Vagina (tissue), 2 donors: ENCODE measurements around the gene SENP5. TPM values are rescaled to one million over a fixed set of nuclear protein-coding genes. Genes with fewer than 3 reads are reported as not detected.

ENCODE experiments used
- DNase-seq, 2 donors: peaks; one replicate each; pipeline ENCODE4 v3.0.0-alpha.2; 2017; ENCODE audit errors: extremely low spot score in 2 of 2
- H3K27ac ChIP-seq: fragments of 200-600 bp; sonication (generic); one replicate; pipeline ENCODE4 v1.5.1; 2019
- H3K27me3 ChIP-seq: fragments of 200-600 bp; sonication (generic); one replicate; pipeline ENCODE4 v1.5.1; 2019
- H3K36me3 ChIP-seq, 2 donors: fragments of 200-600 bp; sonication (generic); one replicate each; pipeline ENCODE4 v1.5.1; 2017 to 2019
- H3K4me1 ChIP-seq: fragments of 200-600 bp; sonication (generic); one replicate; pipeline ENCODE4 v1.5.1; 2019
- H3K4me3 ChIP-seq, 2 donors: fragments of 200-600 bp; sonication (generic); 1 replicate in 1 of 2; 2 replicates in 1 of 2; pipeline ENCODE4 v1.5.1; 2016 to 2019
- H3K9me3 ChIP-seq: fragments of 200-600 bp; sonication (generic); one replicate; pipeline ENCODE4 v1.5.1; 2019
- POLR2A ChIP-seq, 2 donors: fragments of 450-650 bp; IDR thresholded peaks; one replicate each; pipeline ENCODE4 v1.6.1; 2017; ENCODE audit warnings: antibody characterized with exemption in 2 of 2, mild to moderate bottlenecking in 2 of 2, moderate library complexity in 2 of 2
- POLR2AphosphoS5 ChIP-seq, 2 donors: sonication (generic); formaldehyde crosslinking; IDR thresholded peaks; one replicate each; pipeline ENCODE4 v1.9.0; 2017; ENCODE audit warnings: antibody characterized with exemption in 2 of 2, mild to moderate bottlenecking in 2 of 2, low read depth in 1 of 2; ENCODE audit not compliant: insufficient read depth in 1 of 2
- intact Hi-C: fragments of 100-400 bp; cut with DNase I; formaldehyde crosslinking; loops from one replicate; pipeline ENCODE4 v1.15.1; 2023
- total RNA-seq: library from RNA; depleted of rRNA; stranded (reverse); fragments of >200 nt; gene quantifications from one replicate; pipeline ENCODE4 v1.2.3, GENCODE V29; 2016
- TF ChIP-seq, protein P1 (sequence below), 3 experiments: fragments of 450-650 bp in 2 of 3; fragments of 200-600 bp in 1 of 3; sonication (generic) in 1 of 3; IDR thresholded peaks; one replicate each; pipeline ENCODE4 v1.5.1; 2017 to 2019; ENCODE audit warnings: antibody characterized with exemption in 3 of 3, mild to moderate bottlenecking in 2 of 3, moderate library complexity in 2 of 3

SENP5 gene
- total RNA-seq, 1 donor from 2014 or later = 50.6 TPM

DNA sequence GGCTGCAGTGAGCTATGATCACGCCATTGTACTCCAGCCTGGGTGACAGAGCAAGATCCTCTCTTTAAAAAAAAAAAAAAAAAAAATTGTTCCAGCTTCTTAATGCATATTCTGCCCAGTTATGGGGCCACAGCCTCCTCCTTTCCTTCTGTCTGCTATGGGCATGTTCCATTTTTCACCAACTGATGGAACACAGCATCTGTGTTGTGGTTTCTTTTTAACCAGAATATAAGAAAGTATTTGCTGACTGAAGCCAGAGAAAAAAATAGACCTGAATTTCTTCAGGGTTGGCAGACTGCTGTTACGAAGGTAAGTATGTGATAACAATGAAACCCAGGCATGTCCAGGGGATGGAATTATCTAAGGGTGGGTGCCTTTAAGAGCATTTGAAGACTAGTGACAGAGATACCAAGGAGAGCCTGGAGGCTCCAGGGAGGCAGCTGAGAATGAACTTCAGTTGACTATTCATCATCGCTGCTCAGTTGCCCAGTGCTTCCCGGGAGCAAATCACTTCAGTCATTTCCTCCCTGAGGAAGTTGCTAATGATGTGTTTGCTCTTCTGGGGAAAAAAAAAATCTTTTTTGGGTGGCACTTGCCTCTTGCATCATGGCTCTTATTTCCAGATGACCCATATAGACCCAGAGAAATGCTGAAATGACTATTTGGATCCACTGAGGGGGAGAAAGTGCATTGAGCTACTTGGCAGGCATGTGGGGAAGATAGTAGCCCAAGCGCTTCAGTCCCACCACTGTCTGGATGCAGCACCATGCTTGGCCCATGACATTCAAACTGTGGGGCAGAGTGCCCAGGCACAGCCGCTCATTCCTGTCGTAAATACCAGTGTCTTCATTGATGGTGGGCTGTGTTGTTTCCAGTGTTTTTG, 60.1 kb downstream of the SENP5 start:
- no peak overlapping the region for H3K4me3 ChIP-seq
- peaks cover 0 to 48% of the 10 kb centered on the region in 2 donors for H3K36me3 ChIP-seq
- no peak for DNase-seq
- H3K4me1 ChIP-seq = no peaks in the 10 kb centered on the region
- no peaks in the 10 kb centered on the region for H3K9me3 ChIP-seq
- intact Hi-C loops = no loop called here
- H3K27ac ChIP-seq = no peak overlapping the region
- H3K27me3 ChIP-seq = no peaks in the 10 kb centered on the region
- TF ChIP-seq, protein P1, sequence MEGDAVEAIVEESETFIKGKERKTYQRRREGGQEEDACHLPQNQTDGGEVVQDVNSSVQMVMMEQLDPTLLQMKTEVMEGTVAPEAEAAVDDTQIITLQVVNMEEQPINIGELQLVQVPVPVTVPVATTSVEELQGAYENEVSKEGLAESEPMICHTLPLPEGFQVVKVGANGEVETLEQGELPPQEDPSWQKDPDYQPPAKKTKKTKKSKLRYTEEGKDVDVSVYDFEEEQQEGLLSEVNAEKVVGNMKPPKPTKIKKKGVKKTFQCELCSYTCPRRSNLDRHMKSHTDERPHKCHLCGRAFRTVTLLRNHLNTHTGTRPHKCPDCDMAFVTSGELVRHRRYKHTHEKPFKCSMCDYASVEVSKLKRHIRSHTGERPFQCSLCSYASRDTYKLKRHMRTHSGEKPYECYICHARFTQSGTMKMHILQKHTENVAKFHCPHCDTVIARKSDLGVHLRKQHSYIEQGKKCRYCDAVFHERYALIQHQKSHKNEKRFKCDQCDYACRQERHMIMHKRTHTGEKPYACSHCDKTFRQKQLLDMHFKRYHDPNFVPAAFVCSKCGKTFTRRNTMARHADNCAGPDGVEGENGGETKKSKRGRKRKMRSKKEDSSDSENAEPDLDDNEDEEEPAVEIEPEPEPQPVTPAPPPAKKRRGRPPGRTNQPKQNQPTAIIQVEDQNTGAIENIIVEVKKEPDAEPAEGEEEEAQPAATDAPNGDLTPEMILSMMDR (IDR thresholded peaks at IDR 0.05) = no peak
- TF ChIP-seq POLR2A (IDR thresholded peaks at IDR 0.05) = no peak
- no peak for TF ChIP-seq POLR2AphosphoS5 (IDR thresholded peaks at IDR 0.05; ENCODE audit: insufficient read depth in 1 of 2, low read depth in 1 of 2)

DNA sequence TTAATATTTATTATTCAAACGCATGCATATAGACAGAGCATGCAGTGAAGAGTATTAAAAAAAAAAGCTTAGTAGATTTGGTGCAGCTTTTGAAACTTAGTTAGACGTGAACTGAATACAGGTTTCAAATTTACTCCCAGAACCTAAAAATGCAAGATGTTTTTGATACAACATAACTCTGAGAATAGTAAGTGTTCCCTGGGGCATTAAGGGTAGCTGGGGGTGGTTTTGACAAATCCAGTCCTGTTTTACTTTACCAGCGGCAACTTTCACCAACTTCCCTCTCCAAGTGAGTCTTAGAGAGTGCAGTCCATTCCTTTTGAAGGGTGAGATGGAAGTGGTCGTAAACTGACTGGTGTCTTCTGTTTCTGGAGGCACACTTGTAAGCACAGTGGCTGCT, 63.4 kb downstream of the SENP5 start:
- TF ChIP-seq POLR2A (IDR thresholded peaks at IDR 0.05) (no peak), POLR2AphosphoS5 (IDR thresholded peaks at IDR 0.05; ENCODE audit: insufficient read depth in 1 of 2, low read depth in 1 of 2) (no peak)
- TF ChIP-seq, protein P1 (IDR thresholded peaks at IDR 0.05) = no peak
- no peak for DNase-seq
- no peak overlapping the region for H3K4me3 ChIP-seq
- H3K9me3 ChIP-seq = no peaks in the 10 kb centered on the region
- intact Hi-C loops = no loop called here
- no peak overlapping the region for H3K27ac ChIP-seq
- H3K4me1 ChIP-seq = no peaks in the 10 kb centered on the region
- peaks cover 0 to 69% of the 10 kb centered on the region in 2 donors for H3K36me3 ChIP-seq
- H3K27me3 ChIP-seq = no peaks in the 10 kb centered on the region

DNA sequence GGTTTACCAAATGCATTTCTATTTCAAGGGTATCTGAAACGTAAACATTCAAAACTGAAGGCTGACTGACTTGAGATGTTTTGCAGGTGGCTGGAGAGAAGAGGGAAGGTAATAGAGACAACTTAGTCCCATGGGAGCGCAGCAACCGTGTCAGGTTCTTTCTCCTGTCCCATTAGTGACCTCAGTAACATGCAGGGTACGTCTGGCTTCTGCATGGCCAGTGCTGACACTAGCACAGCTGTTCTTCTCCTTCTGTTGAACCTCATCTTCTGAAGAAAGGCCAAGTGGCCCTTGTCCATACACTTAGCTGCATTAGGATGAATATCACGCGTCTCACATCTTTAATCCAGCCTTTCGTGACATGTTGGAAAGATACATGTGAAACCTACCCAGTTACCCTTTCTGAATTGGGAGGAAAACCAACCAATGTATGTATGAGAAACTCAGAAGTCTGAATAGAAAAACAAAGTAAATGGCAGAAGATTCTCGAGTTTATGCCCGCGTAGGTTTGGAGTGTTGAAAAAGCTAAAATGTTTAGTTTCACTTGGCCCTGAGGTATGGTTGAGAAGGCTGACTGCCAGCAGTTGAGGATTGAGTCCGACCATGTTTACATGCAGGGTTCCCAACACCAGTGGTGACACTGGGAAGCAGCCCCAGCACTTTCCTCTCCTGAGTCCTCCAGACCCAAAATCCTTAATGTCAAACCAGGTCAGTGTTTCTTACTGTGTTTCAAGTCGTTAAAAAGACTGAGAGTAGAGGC, 64.3 kb downstream of the SENP5 start:
- Histone ChIP-seq H3K4me1 (no peaks in the 10 kb centered on the region), H3K9me3 (no peaks in the 10 kb centered on the region), H3K36me3 (peaks cover 0 to 77% of the 10 kb centered on the region in 2 donors), H3K27ac (no peak overlapping the region), H3K27me3 (no peaks in the 10 kb centered on the region), H3K4me3 (no peak overlapping the region)
- DNase-seq = no peak
- TF ChIP-seq POLR2AphosphoS5 (IDR thresholded peaks at IDR 0.05; ENCODE audit: insufficient read depth in 1 of 2, low read depth in 1 of 2) (no peak), POLR2A (IDR thresholded peaks at IDR 0.05) (no peak)
- TF ChIP-seq, protein P1 (IDR thresholded peaks at IDR 0.05) = no peak
- intact Hi-C loops = no loop called here

DNA sequence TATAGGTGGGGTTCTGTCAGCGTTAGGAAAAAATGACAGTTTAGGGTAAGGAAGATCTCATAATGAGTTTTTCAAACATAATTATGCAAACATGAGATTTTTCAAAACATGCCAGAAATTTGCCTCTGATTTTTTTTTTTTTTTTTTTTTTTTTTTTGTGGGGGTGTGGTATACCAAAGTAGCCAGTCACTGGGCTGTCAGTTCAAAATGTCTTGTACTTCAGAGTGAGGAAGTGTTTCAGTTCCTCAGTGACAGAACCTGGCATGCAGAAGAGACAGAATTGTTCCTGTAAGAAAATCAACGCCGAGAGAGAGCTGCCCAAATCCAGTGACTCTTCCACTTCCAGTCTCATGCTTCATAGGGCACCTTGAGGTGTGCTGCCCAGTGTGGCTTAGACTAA, 64.9 kb downstream of the SENP5 start:
- no peak for TF ChIP-seq POLR2AphosphoS5 (IDR thresholded peaks at IDR 0.05; ENCODE audit: insufficient read depth in 1 of 2, low read depth in 1 of 2)
- no peak for TF ChIP-seq POLR2A (IDR thresholded peaks at IDR 0.05)
- TF ChIP-seq, protein P1 (IDR thresholded peaks at IDR 0.05) = no peak
- intact Hi-C loops = no loop called here
- H3K27ac ChIP-seq = no peak overlapping the region
- peaks cover 0 to 79% of the 10 kb centered on the region in 2 donors for H3K36me3 ChIP-seq
- no peaks in the 10 kb centered on the region for H3K4me1 ChIP-seq
- DNase-seq = no peak
- H3K27me3 ChIP-seq = no peaks in the 10 kb centered on the region
- H3K9me3 ChIP-seq = no peaks in the 10 kb centered on the region
- no peak overlapping the region for H3K4me3 ChIP-seq
